Colon (tissue), 2 donors: ENCODE data around the gene TUBGCP3.
"Not testable (repeated sequence)": the region's sequence is repeated elsewhere in the genome, so short reads cannot be mapped to it uniquely, and the experiment has no call there.

Source experiments
- FAIRE-seq: peaks from 2 replicates; lab custom pipeline; 2012; peaks lifted over from hg19 to GRCh38; lab: Jason Lieb, UNC
- donor health status: control.
- donor health status: control.

Gene TUBGCP3

GRCh38 chr13:112579310-112579843 lies 8.6 kb downstream of the TUBGCP3 start:
- FAIRE-seq: no peak

DNA sequence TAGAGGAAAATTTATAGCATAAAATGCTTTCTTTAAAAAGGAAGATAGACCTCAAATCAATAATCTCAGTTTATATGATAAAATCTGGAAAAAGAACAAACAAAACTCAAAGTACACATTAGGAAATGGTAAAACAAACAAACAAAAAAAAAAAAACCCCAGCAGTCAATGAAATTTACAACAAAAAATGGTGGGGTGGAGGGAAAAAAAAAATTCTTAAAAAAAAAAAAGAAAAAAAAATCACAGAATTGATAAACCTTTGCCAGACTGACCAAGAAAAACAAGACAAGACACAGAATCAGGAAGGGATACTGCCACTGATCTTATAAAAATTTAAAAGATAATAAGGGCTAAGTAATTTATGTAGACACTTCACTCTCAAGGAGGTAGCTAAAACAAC lies 11.2 kb downstream of the TUBGCP3 start:
- peak; percentile 21 for FAIRE-seq

DNA sequence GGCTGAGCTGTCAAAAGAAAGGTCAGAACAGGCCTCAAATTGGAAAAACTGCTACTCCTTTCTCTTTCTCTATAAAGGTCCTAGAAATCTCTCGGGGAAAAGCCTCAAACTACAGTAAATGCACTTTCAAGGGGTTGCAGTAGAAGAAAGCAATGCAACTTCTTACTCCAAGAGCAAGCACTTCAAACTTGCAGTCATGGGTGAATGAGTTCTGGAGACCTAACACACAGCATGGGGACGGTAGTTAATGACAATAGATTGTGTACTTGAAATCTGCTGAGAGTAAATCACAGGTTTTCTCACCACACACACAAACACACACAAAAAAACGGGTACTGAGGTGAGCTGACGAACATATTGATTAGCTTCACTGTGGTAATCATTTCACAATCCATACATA lies 11.8 kb downstream of the TUBGCP3 start:
- FAIRE-seq: no peak

GRCh38 chr13:112575675-112576074 lies 12.3 kb downstream of the TUBGCP3 start:
- FAIRE-seq: no peak

GRCh38 chr13:112574834-112575613 lies 12.9 kb downstream of the TUBGCP3 start:
- FAIRE-seq: no peak

DNA sequence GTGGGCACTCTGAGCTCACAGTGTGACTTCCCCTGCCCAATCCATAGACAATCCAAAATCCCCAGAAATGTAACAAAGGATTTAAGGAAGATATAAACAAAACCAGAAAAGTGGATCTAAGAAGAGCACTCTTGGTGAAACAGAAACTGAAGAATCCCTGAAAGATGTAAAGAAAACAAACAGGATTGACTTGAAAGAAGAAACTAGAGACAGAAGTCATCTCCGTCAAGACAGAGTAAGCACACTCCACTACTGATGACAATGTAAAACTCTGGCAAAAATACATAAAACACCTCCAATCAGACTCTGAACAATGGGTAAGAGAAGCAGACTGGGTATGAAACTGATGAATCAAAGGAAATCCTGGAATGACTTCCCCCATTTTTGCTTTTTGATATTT lies 13.5 kb downstream of the TUBGCP3 start:
- no peak for FAIRE-seq

DNA sequence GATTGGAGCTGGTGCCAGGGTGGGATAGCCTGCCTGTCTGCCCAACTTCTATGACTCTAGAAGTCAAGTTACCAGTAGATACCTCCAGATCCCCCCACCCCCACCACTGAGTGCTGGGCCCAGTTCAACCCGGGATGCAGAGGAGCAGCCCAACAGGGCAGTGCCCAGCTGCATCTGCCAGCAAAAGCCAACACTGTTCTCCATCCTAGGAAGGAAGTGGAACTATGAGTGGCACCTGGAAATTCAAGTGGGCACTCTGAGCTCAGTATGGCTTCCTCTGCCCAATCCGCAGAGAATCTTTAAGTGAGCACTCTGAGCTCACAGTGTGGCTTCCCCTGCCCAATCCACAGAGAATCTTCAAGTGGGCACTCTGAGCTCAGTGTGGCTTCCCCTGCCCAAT lies 14.2 kb downstream of the TUBGCP3 start:
- FAIRE-seq: no peak

- no peak for FAIRE-seq
Measured at GRCh38 chr13:112572366-112572765, 15.6 kb downstream of the TUBGCP3 start.

DNA sequence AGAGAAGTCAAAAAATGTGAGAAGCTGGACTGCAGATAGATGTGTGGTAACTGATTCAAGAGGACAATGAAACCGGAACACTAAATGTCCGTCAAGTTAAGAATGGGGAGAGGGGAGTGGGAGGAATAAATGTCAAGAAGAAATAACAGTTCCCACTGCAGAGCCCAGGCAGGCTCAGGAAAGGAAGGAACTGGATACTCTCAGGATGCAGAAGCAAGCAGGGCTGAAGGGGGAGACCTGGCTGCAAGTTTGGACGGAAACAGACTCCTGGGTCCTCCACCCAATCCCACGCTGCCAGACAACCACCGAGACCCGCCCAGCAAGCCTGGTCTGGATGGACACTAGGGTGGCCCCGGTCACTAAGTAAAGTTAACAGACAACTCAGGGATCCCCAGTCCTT lies 18.1 kb downstream of the TUBGCP3 start:
- FAIRE-seq: no peak

- no peak for FAIRE-seq
Measured at GRCh38 chr13:112567161-112567862, 20.6 kb downstream of the TUBGCP3 start.

GRCh38 chr13:112562786-112563383 lies 25.1 kb downstream of the TUBGCP3 start:
- no peak for FAIRE-seq

GRCh38 chr13:112562254-112562653 lies 25.7 kb downstream of the TUBGCP3 start:
- no peak for FAIRE-seq

DNA sequence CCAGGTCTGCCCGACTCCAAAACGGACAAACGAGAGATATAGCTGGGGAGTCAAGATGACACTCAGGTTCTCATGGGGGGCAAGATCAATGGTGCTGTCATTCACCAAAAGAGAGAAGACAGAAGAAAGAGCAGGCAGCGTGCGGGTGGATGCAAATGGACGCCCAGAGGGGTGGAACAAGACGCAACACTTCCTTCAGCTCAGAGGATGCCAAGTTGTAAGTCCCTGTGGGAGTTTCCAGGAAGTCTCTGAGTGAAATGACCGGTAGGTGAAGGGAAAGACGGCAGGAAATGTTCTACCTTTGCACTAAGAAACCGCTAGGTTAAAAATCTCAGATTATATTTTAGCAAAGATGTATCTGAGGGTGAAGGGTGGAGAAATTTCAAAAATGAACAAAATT lies 26.5 kb downstream of the TUBGCP3 start:
- no peak for FAIRE-seq

DNA sequence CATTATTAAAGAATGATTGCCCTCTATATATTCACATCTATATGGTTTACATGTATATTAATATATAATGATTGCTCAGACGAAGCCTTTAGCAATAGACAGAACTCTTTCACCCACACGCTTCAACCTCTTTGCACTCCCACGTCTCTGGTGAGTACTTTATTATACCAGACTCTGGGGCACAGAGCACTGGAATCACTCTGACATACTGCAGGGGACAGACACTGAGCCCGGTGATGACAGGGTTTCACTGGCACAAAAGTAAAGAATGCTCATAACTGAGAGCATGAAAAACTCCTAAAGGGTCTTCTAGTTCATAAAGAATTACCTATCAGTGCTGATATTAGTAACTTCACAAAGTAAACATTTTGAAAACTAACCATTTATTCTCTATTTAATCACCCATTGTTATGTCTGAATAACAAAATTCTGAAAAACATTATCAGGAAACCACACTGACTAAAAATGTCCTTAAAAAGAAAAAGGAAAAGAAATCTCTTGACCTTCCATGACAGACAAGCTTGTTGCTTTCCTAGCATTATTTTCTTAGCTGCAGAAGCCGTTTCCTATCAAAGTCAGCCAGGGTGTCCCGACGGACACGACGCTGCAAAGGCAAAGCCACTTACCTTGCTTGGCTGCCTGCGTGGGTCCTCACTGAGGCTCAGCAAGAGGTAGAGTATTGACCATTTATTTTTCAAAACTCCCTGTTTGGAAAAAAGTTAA lies 29.1 kb downstream of the TUBGCP3 start:
- FAIRE-seq: no peak

DNA sequence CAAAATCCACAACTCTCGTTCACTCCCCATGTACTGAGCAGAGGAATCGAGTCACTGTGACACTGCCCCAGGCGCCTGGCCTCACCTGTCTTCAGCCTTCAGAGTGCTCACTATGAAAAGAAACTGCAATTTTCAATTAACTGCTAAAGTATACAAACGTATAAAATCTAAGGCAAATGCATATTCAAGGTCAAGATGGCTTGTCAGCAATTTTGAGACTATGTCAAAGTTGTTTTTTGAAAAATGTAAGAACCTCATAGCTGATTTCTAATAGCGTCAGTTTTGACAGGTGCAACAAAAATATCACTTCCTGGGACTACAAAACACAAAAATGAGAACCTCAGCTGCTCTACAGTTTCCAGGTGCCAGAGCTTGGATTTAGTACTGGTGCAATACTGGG lies 31.4 kb downstream of the TUBGCP3 start:
- FAIRE-seq: no peak

DNA sequence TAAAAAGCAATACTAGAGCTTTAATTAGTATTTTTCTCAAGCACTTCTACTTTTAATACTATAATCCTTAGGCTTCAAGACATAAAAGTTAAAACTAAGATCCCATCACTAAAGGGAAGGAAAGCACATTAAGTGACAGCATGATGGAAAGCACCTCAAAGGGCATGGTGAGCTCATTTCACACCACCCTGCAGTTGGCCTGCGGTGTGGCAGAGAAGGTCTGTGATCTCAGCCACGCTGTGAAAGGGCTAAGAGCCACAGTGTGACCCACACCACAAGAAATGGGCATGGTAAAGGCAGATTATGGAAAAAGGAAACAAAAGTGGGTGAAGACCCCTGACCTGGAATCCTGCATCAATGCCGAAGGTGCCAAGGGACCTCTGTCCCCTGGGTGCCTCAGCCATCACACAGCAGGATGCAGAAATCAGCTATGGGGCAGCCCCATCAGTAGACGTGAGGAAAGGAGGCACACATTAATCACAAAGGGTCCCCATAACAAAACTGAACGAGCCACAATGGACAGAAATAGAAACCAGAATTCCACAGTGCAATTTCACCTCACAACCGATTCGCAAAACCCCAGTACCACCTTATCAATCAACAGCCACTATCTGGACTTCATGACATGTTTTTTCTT lies 33.6 kb downstream of the TUBGCP3 start:
- no peak for FAIRE-seq

GRCh38 chr13:112548975-112549374 lies 39.0 kb downstream of the TUBGCP3 start:
- FAIRE-seq: not testable (repeated sequence)

DNA sequence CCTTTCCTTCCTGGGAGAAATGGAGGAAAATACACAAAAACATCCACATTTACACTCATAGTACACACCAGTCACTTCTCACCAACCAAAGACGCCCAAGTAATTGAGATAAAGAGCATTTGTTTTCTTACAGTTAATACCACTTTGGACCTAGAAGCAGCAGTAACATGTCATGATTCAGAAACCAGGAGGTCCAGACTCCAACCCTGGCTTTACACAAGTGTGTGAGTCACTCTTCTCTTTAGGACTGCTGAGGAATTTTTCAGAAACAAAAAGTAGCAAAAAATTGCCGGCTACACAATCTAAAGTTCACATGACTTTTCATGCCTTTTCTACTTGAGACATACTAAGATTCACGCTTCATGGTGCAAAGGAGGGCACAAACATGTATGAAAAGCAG lies 42.1 kb downstream of the TUBGCP3 start:
- FAIRE-seq: no peak

DNA sequence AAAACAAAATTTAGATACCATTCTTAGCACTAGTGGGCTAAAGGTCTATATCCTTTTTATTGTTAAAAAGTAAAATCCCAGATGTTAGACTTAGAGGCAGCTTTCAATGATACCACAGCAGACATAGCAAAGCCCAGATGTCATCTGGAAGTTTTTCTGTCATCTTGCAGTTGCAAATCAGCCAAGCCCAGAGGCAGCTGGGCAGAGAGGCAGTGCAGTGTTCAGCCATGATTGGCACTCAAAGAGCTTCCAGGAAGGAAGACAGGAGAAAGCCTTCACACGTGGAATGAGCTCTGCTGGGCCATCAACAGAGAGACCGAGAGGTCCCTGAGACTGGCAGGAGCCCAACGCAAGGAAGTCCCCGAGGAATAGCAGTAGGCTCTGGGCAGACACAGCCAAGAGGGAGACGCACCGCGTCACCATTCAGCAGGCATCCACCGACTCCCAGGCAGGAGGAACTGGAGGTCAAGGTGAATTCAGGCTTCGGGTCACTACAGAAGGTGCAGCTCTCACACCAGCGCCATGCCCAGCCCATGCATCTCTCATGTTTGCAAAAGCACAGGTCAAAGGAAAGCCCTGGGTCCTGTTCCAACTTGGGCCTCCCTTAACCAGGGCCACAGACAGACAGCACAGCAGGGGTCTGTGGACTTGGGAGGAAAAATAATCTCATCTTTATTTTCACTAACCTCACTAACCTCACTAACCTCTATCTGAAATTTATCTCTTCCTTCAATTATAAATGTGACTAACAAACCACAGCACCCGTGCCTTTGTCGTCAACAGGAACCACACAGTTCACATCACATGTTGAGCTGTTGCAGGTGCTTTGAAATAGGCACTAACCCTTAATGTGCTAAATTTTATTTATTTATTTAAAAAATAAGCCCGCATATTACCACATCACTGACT lies 54.9 kb downstream of the TUBGCP3 start:
- no peak for FAIRE-seq

- no peak for FAIRE-seq
Measured at GRCh38 chr13:112531263-112531794, 56.6 kb downstream of the TUBGCP3 start.

- no peak for FAIRE-seq
Measured at GRCh38 chr13:112530861-112531260, 57.1 kb downstream of the TUBGCP3 start.
